Choroid plexus epithelial cell (primary cell): ENCODE data around the gene KIF5A.
A peak's percentile ranks its signal among the peaks of the same experiment; 100 is the strongest.
"Not testable (repeated sequence)": the region's sequence is repeated elsewhere in the genome, so short reads cannot be mapped to it uniquely, and the experiment has no call there.

ENCODE experiments used
- DNase-seq: peaks from one replicate; pipeline ENCODE4 v3.0.0-alpha.2; 2010; ENCODE audit warnings: low read depth
- H3K4me3 ChIP-seq: 2 replicates; pipeline ENCODE4 v1.5.1; 2011; ENCODE audit warnings: low read depth, mild to moderate bottlenecking, control low read depth, low read length, moderate library complexity
- CTCF ChIP-seq: conservative IDR thresholded peaks from 2 replicates; pipeline ENCODE4 v1.5.1; 2011; ENCODE audit warnings: low read depth, mild to moderate bottlenecking, control low read depth, inconsistent platforms, low read length, moderate library complexity

Gene KIF5A

GRCh38 chr12:57513266-57513665, 36.6 kb upstream of the KIF5A start:
- no peak for TF ChIP-seq CTCF
- DNase-seq: no peak
- H3K4me3 ChIP-seq: no peak overlapping the region

DNA sequence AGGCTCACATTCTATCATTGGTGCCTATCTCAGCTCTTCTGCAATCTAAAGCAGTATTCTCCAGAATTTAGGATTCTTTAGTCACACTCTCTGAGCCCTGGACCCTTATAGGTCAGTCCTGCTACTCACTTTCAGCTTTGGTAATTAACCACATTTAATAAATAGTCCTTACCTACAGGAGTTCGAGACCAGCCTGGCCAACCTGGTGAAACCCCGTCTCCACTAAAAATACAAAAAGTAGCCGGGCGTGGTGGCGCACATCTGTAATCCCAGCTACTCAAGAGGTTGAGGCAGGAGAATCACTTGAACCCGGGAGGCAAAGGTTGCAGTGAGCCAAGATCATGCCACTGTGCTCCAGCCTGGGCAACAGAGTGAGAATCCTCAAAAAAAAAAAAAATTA, 36.2 kb upstream of the KIF5A start:
- DNase-seq, H3K4me3 ChIP-seq: not testable (repeated sequence)

GRCh38 chr12:57514246-57514645, 35.6 kb upstream of the KIF5A start:
- DNase-seq, H3K4me3 ChIP-seq: not testable (repeated sequence)

GRCh38 chr12:57514720-57515407, 35.0 kb upstream of the KIF5A start:
- TF ChIP-seq CTCF: no peak
- DNase-seq: no peak
- H3K4me3 ChIP-seq: no peak overlapping the region

DNA sequence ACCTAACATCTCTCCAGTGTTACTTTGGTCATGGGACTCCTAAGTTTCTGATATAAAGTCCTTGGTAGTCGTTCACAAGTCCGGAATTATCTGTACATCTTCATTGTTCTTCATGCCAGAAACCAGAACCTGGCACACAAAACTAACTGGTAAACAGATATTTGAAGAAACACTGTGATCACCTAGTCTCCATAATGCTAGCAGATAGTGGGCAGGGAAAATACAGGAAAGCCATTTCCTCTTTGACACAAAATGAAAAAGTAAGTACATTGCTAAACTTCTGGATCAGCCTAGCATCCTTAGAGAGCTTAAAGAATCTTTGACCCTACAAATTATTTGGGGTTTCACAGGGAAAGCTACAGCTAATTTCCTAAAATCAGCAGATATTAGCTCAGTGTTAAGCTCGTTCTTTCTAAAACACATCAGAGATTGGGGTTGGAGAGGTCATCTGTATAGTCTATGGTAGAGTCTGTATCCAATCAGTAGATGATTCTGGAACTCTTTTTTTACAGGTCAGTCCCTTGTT, 34.4 kb upstream of the KIF5A start:
- TF ChIP-seq CTCF: no peak
- H3K4me3 ChIP-seq: no peak overlapping the region
- DNase-seq: no peak

GRCh38 chr12:57515934-57516541, 33.8 kb upstream of the KIF5A start:
- no peak overlapping the region for H3K4me3 ChIP-seq
- no peak for TF ChIP-seq CTCF
- no peak for DNase-seq

GRCh38 chr12:57516617-57517153, 33.2 kb upstream of the KIF5A start:
- TF ChIP-seq CTCF: no peak
- H3K4me3 ChIP-seq: peak overlapping the region; percentile 9
- no peak for DNase-seq

DNA sequence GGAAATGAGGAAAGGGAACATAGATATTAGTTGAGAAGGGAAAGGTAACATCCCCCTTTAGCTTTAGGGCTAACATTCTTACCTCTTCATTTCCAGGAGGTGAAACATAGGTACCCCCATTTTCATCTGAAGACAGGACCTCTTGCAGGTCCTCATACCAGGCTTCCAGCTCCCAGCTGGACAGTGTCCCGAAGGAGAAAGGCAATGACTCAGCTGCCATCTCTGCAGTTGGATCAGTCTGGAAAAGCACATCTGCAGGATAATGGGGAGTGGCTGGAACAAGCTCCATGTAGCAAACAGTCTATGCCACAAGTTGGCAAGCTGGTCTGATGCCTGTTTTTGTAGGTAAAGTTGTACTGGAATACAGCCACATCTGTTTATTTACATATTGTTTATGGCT, 32.7 kb upstream of the KIF5A start:
- no peak overlapping the region for H3K4me3 ChIP-seq
- TF ChIP-seq CTCF: no peak
- DNase-seq: peak; percentile 25

DNA sequence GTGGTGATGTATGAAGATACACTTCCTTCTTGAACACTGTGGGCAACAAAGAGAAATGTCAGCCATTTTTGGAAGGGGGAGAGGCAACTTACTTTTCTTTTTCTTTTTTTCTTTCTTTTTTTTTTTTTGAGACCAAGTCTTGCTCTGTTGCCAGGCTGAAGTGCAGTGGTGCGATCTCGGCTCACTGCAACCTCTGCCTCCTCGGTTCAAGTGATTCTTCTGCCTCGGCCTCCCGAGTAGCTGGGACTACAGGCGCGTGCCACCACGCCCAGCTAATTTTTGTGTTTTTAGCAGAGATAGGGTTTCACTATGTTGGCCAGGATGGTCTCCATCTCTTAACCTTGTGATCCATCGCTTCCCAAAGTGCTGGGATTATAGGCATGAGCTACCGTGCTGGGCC, 32.1 kb upstream of the KIF5A start:
- DNase-seq: not testable (repeated sequence)
- peak overlapping the region; percentile 92 for H3K4me3 ChIP-seq
